Smooth muscle cell (in vitro differentiated cells): Measurements from ENCODE around the gene HIVEP3. TPM values are rescaled to one million over a fixed set of nuclear protein-coding genes. Genes with fewer than 3 reads are reported as not detected.

Source experiments
- DNase-seq: peaks from one replicate; lab custom pipeline; 2025; ENCODE audit not compliant: unreplicated experiment; lab: John Stamatoyannopoulos, UW
- H2AFZ ChIP-seq: fragments of 200-600 bp; sonication (generic); 2 replicates; pipeline ENCODE4 v1.6.0; 2016; ENCODE audit warnings: antibody characterized with exemption, low read depth, mild to moderate bottlenecking
- H3F3A ChIP-seq: fragments of 200-600 bp; sonication (generic); 2 replicates; pipeline ENCODE4 v1.6.0; 2017; ENCODE audit warnings: antibody characterized with exemption, low read depth
- H3K27ac ChIP-seq: fragments of 200-600 bp; sonication (generic); 2 replicates; pipeline ENCODE4 v1.5.1; 2016; ENCODE audit warnings: low read depth, mild to moderate bottlenecking
- H3K27me3 ChIP-seq: fragments of 200-600 bp; sonication (generic); 2 replicates; pipeline ENCODE4 v1.6.1; 2016; ENCODE audit warnings: low read depth, mild to moderate bottlenecking
- H3K36me3 ChIP-seq: fragments of 200-600 bp; sonication (generic); 2 replicates; pipeline ENCODE4 v1.5.1; 2016; ENCODE audit warnings: low read depth
- H3K4me1 ChIP-seq: fragments of 200-600 bp; sonication (generic); 2 replicates; pipeline ENCODE4 v1.5.1; 2016; ENCODE audit warnings: low read depth
- H3K4me2 ChIP-seq: fragments of 200-600 bp; sonication (generic); 2 replicates; pipeline ENCODE4 v1.6.0; 2016; ENCODE audit warnings: mild to moderate bottlenecking
- H3K4me3 ChIP-seq: fragments of 200-600 bp; sonication (generic); 2 replicates; pipeline ENCODE4 v1.5.1; 2016; ENCODE audit warnings: mild to moderate bottlenecking
- H3K79me2 ChIP-seq: fragments of 200-600 bp; sonication (generic); 2 replicates; pipeline ENCODE4 v1.6.0; 2016; ENCODE audit warnings: low read depth, mild to moderate bottlenecking
- H3K9ac ChIP-seq: fragments of 200-600 bp; sonication (generic); 2 replicates; pipeline ENCODE4 v1.6.0; 2016; ENCODE audit warnings: low read depth
- H3K9me3 ChIP-seq: fragments of 200-600 bp; sonication (generic); replicated peaks from 2 replicates; pipeline ENCODE4 v1.5.1; 2016; ENCODE audit warnings: low read depth
- H4K20me1 ChIP-seq: fragments of 200-600 bp; sonication (generic); 2 replicates; pipeline ENCODE4 v1.6.0; 2016; ENCODE audit warnings: low read depth
- CTCF ChIP-seq: fragments of 200-600 bp; sonication (generic); IDR thresholded peaks from 2 replicates; pipeline ENCODE4 v1.5.1; 2017; ENCODE audit warnings: borderline replicate concordance, mild to moderate bottlenecking, antibody characterized with exemption; ENCODE audit not compliant: insufficient read depth, poor library complexity, severe bottlenecking
- WGBS: methylation state at CpG from one replicate; pipeline ENCODE4 v1.1.7; 2016; ENCODE audit warnings: low lambda C conversion rate; 5-methylcytosine and 5-hydroxymethylcytosine counted together
- polyA plus RNA-seq: library from polyadenylated mRNA; unstranded; fragments of >200 nt; fragmentation: Nextera tagmentation; extraction: Ambion mirVana; gene quantifications from 2 replicates; pipeline ENCODE4 v1.2.1, GENCODE V29; 2016
- total RNA-seq: library from RNA; depleted of rRNA; stranded (reverse); fragments of >200 nt; gene quantifications from 2 replicates; pipeline ENCODE4 v1.2.3, GENCODE V29; 2014

The HIVEP3 gene
- total and polyA plus RNA-seq, 2 experiments from 2014 or later = 2.1 to 6.4 TPM

DNA sequence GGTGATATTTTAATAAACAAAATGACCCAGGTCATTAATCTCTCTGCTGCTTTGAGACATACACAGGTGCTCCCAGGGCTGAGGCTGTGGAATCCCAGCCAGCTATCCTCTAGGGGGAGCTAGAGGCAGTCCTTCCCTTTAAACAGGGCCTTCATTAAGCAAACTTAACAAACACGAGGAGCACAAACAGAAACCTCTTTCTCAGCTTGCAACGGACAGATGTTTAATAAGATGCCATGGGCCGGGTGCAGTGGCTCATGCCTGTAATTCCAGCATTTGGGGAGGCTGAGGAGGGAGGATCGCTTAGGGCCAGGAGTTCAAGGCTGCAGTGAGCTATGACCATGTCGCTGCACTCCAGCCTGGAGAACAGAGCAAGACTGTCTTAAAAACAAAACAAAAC is 106.7 kb downstream of the HIVEP3 start:
- Histone ChIP-seq H3K27ac (peak overlapping the region; percentile 96), H3K27me3 (no peaks in the 10 kb centered on the region), H3K9me3 (no peaks in the 10 kb centered on the region), H3K4me3 (no peak overlapping the region), H2AFZ (no peak overlapping the region), H3K4me1 (no peaks in the 10 kb centered on the region), H4K20me1 (no peaks in the 10 kb centered on the region), H3F3A (no peaks in the 10 kb centered on the region), H3K9ac (peak overlapping the region; percentile 80), H3K79me2 (no peaks in the 10 kb centered on the region), H3K4me2 (peak overlapping the region; percentile 58), H3K36me3 (no peaks in the 10 kb centered on the region)
- 30% methylated on average over 5 of the region's 5 CpGs for whole genome bisulfite sequencing
- TF ChIP-seq CTCF = peak; percentile 71
- no peak for DNase-seq

DNA sequence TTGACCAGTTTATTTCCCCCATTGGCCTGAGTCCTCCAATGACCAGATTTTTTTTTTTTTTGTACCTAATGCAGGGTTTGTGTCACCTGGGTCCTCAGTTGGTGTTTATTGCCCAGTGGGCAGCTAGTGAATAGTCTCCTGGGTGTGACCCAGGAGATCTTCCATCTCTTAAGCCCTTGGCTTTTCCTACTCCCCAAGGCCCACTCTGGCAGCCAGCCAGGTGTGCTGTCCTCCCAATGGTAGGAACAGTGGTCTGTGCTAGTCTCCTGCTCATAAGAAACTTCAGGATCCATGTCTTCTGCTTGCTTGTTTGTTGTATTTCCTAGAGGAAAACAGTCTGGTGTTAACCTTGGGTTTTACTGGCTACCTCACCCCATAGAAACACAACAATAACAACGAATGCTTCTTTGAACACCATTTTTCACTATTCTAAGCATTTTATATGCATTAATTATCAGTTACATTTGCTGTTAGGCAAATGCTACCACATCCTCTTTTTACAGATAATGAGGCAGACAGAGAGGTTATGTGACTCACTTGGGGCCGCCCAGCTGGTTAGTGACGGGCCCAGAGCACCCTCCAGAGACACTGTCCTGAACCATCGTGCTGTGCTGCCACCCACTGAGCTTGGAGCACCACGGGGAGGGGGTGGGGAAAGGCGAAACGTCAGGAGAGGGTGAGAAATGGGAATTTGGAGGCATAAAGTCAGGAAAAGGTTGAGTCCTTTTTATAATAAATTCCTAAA is 107.5 kb downstream of the HIVEP3 start:
- 27% methylated on average over 7 of the region's 7 CpGs for WGBS
- no peaks in the 10 kb centered on the region for H3K36me3 ChIP-seq
- no peaks in the 10 kb centered on the region for H3K79me2 ChIP-seq
- H4K20me1 ChIP-seq = no peaks in the 10 kb centered on the region
- H3K4me2 ChIP-seq = peak overlapping the region; percentile 58
- no peak for TF ChIP-seq CTCF
- no peaks in the 10 kb centered on the region for H3K27me3 ChIP-seq
- no peaks in the 10 kb centered on the region for H3K4me1 ChIP-seq
- no peak overlapping the region for H3K4me3 ChIP-seq
- H3K27ac ChIP-seq = peak overlapping the region; percentile 96
- no peaks in the 10 kb centered on the region for H3F3A ChIP-seq
- H3K9ac ChIP-seq = no peak overlapping the region
- DNase-seq = no peak
- no peaks in the 10 kb centered on the region for H3K9me3 ChIP-seq
- H2AFZ ChIP-seq = no peak overlapping the region

- Histone ChIP-seq H3K27ac (no peak overlapping the region), H3K27me3 (no peaks in the 10 kb centered on the region), H3K79me2 (no peaks in the 10 kb centered on the region), H3K9ac (no peak overlapping the region), H3K4me1 (no peaks in the 10 kb centered on the region), H3K36me3 (no peaks in the 10 kb centered on the region), H3K4me2 (no peak overlapping the region), H2AFZ (no peak overlapping the region), H3K4me3 (no peak overlapping the region), H3K9me3 (no peaks in the 10 kb centered on the region), H4K20me1 (no peaks in the 10 kb centered on the region), H3F3A (no peaks in the 10 kb centered on the region)
- TF ChIP-seq CTCF = no peak
- DNase-seq = peak; percentile 14
Observed at GRCh38 chr1:41810446-41810845, 108.3 kb downstream of the HIVEP3 start.

DNA sequence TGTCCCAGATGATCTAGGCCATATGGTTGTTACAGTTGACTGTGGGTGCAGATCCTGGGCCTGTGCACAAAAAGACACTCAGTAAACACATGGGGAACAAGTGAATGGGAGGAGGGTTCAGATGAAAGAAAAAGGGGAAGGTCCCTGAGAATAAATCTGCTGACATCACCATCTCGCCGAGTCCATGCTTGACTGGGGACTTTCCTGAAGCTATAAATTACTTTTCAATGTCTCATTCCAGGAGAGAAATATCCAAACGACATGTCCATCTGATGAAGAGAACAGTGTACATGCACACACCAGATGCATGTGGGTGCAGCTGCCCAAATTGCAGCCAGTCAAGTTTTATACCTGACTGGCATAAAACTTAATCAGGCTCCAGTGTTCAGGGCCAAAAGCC is 109.0 kb downstream of the HIVEP3 start:
- no peak for DNase-seq
- H4K20me1 ChIP-seq = no peaks in the 10 kb centered on the region
- H3K27me3 ChIP-seq = no peaks in the 10 kb centered on the region
- H3K9me3 ChIP-seq = no peaks in the 10 kb centered on the region
- 82% methylated on average over 3 of the region's 3 CpGs for WGBS
- no peak overlapping the region for H2AFZ ChIP-seq
- H3K4me3 ChIP-seq = no peak overlapping the region
- no peak for TF ChIP-seq CTCF
- H3K4me2 ChIP-seq = no peak overlapping the region
- no peaks in the 10 kb centered on the region for H3K36me3 ChIP-seq
- H3K79me2 ChIP-seq = no peaks in the 10 kb centered on the region
- no peak overlapping the region for H3K9ac ChIP-seq
- no peaks in the 10 kb centered on the region for H3K4me1 ChIP-seq
- no peaks in the 10 kb centered on the region for H3F3A ChIP-seq
- no peak overlapping the region for H3K27ac ChIP-seq
